Measurements from ENCODE around the gene FTHL17.

Gene FTHL17

GRCh38 chrX:31036895-31037294 is 34.9 kb downstream of the FTHL17 start:
- DNase-seq = no peak

GRCh38 chrX:31027351-31027750 is 44.5 kb downstream of the FTHL17 start:
- no peak for DNase-seq

- DNase-seq = no peak
These were observed 47.0 kb downstream of the FTHL17 start for GRCh38 chrX:31024866-31025265.

GRCh38 chrX:31021537-31021936 is 50.3 kb downstream of the FTHL17 start:
- peak; percentile 12 for DNase-seq
